Naive thymus-derived CD4-positive, alpha-beta T cell (primary cell): ENCODE measurements around the gene DNAJC4. TPM values are rescaled to one million over a fixed set of nuclear protein-coding genes. Genes with fewer than 3 reads are reported as not detected.
A peak's percentile ranks its signal among the peaks of the same experiment; 100 is the strongest.

Experiments
- ATAC-seq: fragments of 150-1000 bp; cut with Tn5 transposase; 2 replicates; pipeline ENCODE4 v1.10.0; 2021; ENCODE audit warnings: mild to moderate bottlenecking, moderate library complexity
- CTCF ChIA-PET: fragments of 350-600 bp; sonication (Branson Sonifier 250); formaldehyde crosslinking; loops from one replicate; lab custom pipeline; 2021; ENCODE audit warnings: antibody characterized with exemption; lab: Charles Lee
- POLR2A ChIA-PET: fragments of 350-600 bp; sonication (Branson Sonifier 250); formaldehyde crosslinking; loops from one replicate; lab custom pipeline; 2021; ENCODE audit warnings: antibody characterized with exemption, inconsistent platforms; lab: Charles Lee
- DNase-seq, 9 donors: peaks; one replicate each; pipeline versions ENCODE4 v3.0.0 to v3.0.0-alpha.2; 2020 to 2022; ENCODE audit warnings: mixed read lengths in 1 of 9
- H3K27ac ChIP-seq: one replicate; pipeline ENCODE4 v1.7.0; 2013; ENCODE audit warnings: mild to moderate bottlenecking, low read depth, low read length, moderate library complexity
- H3K27me3 ChIP-seq, 2 donors: one replicate each; pipeline ENCODE4 v1.7.0; 2013; ENCODE audit warnings: low read length in 2 of 2, mild to moderate bottlenecking in 2 of 2, moderate library complexity in 2 of 2; ENCODE audit not compliant: control insufficient read depth in 2 of 2, insufficient read depth in 2 of 2
- H3K36me3 ChIP-seq, 3 experiments: 1 replicate in 2 of 3; 2 replicates in 1 of 3; pipeline ENCODE4 v1.7.0; 2013; ENCODE audit warnings: low read length in 3 of 3, mild to moderate bottlenecking in 3 of 3, moderate library complexity in 1 of 3; ENCODE audit not compliant: insufficient read depth in 3 of 3, control insufficient read depth in 2 of 3
- H3K4me1 ChIP-seq, 2 donors: one replicate each; pipeline ENCODE4 v1.7.0; 2013; ENCODE audit warnings: low read length in 2 of 2, mild to moderate bottlenecking in 2 of 2, moderate library complexity in 1 of 2; ENCODE audit not compliant: control insufficient read depth in 2 of 2, insufficient read depth in 2 of 2
- H3K4me3 ChIP-seq: 2 replicates; pipeline ENCODE4 v1.7.0; 2013; ENCODE audit warnings: mild to moderate bottlenecking, low read length
- H3K9me3 ChIP-seq, 3 experiments: 1 replicate in 2 of 3; 2 replicates in 1 of 3; pipeline ENCODE4 v1.7.0; 2013; ENCODE audit warnings: low read length in 3 of 3; ENCODE audit not compliant: control insufficient read depth in 2 of 3
- H3K27ac Mint-ChIP-seq, 9 donors: one replicate each; pipeline ENCODE4 v1.8.0; 2020 to 2022; ENCODE audit warnings: mixed read lengths in 9 of 9, mild to moderate bottlenecking in 8 of 9, moderate library complexity in 5 of 9, inconsistent platforms in 2 of 9
- H3K27me3 Mint-ChIP-seq, 5 donors: one replicate each; pipeline ENCODE4 v1.8.0; 2021 to 2022; ENCODE audit warnings: mixed read lengths in 5 of 5, mild to moderate bottlenecking in 1 of 5
- H3K36me3 Mint-ChIP-seq, 5 donors: one replicate each; pipeline ENCODE4 v1.8.0; 2020 to 2022; ENCODE audit warnings: mixed read lengths in 5 of 5, mild to moderate bottlenecking in 3 of 5, inconsistent platforms in 1 of 5
- H3K4me1 Mint-ChIP-seq, 7 donors: one replicate each; pipeline ENCODE4 v1.8.0; 2020 to 2022; ENCODE audit warnings: mixed read lengths in 7 of 7, mild to moderate bottlenecking in 3 of 7, inconsistent platforms in 1 of 7
- H3K4me3 Mint-ChIP-seq, 10 donors: one replicate each; pipeline ENCODE4 v1.8.0; 2020 to 2022; ENCODE audit warnings: mild to moderate bottlenecking in 10 of 10, mixed read lengths in 10 of 10, moderate library complexity in 6 of 10, inconsistent platforms in 2 of 10
- H3K9me3 Mint-ChIP-seq, 11 donors: one replicate each; pipeline ENCODE4 v1.8.0; 2020 to 2022; ENCODE audit warnings: mixed read lengths in 11 of 11, mild to moderate bottlenecking in 4 of 11, inconsistent platforms in 1 of 11, moderate library complexity in 1 of 11
- intact Hi-C, 2 donors: fragments of 100-400 bp; cut with micrococcal nuclease; formaldehyde crosslinking; loops; one replicate each; pipeline ENCODE4 v1.15.1; 2023
- polyA plus RNA-seq, 2 donors: library from polyadenylated mRNA; unstranded; fragments of 300-500 nt; fragmentation: Illumina TruSeq; gene quantifications; one replicate each; pipeline ENCODE4 v1.2.3, GENCODE V29; 2021
- total RNA-seq, 6 experiments: library from RNA in 5 of 6; stranded (reverse) in 5 of 6; gene quantifications; 1 replicate in 5 of 6; 2 replicates in 1 of 6; pipeline ENCODE4 v1.2.3 and lab custom pipeline; 2021 to 2026

Gene DNAJC4
- total and polyA plus RNA-seq, 7 experiments from 2014 or later, result 24.3 to 61.7 (median 39.9) TPM

- Histone ChIP-seq H3K9me3 (no peaks in the 10 kb centered on the region), H3K4me1 (peaks cover 22 to 33% of the 10 kb centered on the region in 2 donors), H3K27me3 (no peaks in the 10 kb centered on the region), H3K27ac (no peak overlapping the region), H3K4me3 (no peak overlapping the region), H3K36me3 (peaks cover 0 to 23% (median 6%) of the 10 kb centered on the region in 3 experiments)
- intact Hi-C loops, result no loop called here
- Mint-ChIP-seq H3K9me3 (no peaks in the 10 kb centered on the region), H3K27ac (peak overlapping the region in 7 of 9 donors; percentile 41 to 99 (median 53)), H3K4me1 (peaks cover 19 to 45% (median 35%) of the 10 kb centered on the region in 7 donors), H3K36me3 (peaks cover 0 to 8% (median 0%) of the 10 kb centered on the region in 5 donors), H3K4me3 (peak overlapping the region in 2 of 10 donors; percentile 12 to 45), H3K27me3 (no peaks in the 10 kb centered on the region)
- ATAC-seq, result no peak
- POLR2A ChIA-PET, result interaction anchor here (0.6 to 6.3 kb wide), 3 partner anchors 14 to 31 kb away, joined by 3 to 58 read pairs (median 4); partner anchors contain the start of gene FERMT3
- CTCF ChIA-PET, result interaction anchor here (0.7 to 1.3 kb wide), 2 partner anchors 13 to 20 kb away, joined by 3 read pairs; no protein-coding TSS in a partner anchor
- DNase-seq, result no peak
These were observed 7.2 kb downstream of the DNAJC4 start for GRCh38 chr11:64237484-64237951.

- Mint-ChIP-seq H3K36me3 (peaks cover 0 to 8% (median 0%) of the 10 kb centered on the region in 5 donors), H3K4me3 (peak overlapping the region in 2 of 10 donors; percentile 12 to 25), H3K4me1 (peaks cover 14 to 48% (median 34%) of the 10 kb centered on the region in 7 donors), H3K27ac (peak overlapping the region; percentile 41 to 100 (median 69)), H3K27me3 (no peaks in the 10 kb centered on the region), H3K9me3 (no peaks in the 10 kb centered on the region)
- ATAC-seq, result no peak
- POLR2A ChIA-PET, result interaction anchor here (1.2 to 6.3 kb wide), 5 partner anchors 9 to 67 kb away, joined by 3 to 58 read pairs (median 5); partner anchors contain the start of genes ESRRA, FERMT3, NUDT22 and PPP1R14B
- Histone ChIP-seq H3K4me3 (no peak overlapping the region), H3K36me3 (peaks cover 0 to 23% (median 6%) of the 10 kb centered on the region in 3 experiments), H3K27me3 (no peaks in the 10 kb centered on the region), H3K9me3 (no peaks in the 10 kb centered on the region), H3K27ac (peak overlapping the region; percentile 42), H3K4me1 (peaks cover 22 to 36% of the 10 kb centered on the region in 2 donors)
- no peak for DNase-seq
- intact Hi-C loops, result no loop called here
- CTCF ChIA-PET, result no interaction called here
These were observed 7.7 kb downstream of the DNAJC4 start for GRCh38 chr11:64238076-64238475.

- no peaks in the 10 kb centered on the region for H3K27me3 Mint-ChIP-seq
- H3K4me1 ChIP-seq, result peaks cover 25 to 29% of the 10 kb centered on the region in 2 donors
- no peak for ATAC-seq
- H3K27me3 ChIP-seq, result no peaks in the 10 kb centered on the region
- H3K9me3 ChIP-seq, result no peaks in the 10 kb centered on the region
- POLR2A ChIA-PET, result interaction anchor here (0.9 to 6.3 kb wide), 7 partner anchors 8 to 1485 kb away, joined by 3 to 58 read pairs (median 4); partner anchors contain the start of genes DNAJC4, ESRRA, FERMT3 and NUDT22
- CTCF ChIA-PET, result no interaction called here
- intact Hi-C loops, result no loop called here
- H3K36me3 ChIP-seq, result peaks cover 0 to 30% (median 6%) of the 10 kb centered on the region in 3 experiments
- H3K9me3 Mint-ChIP-seq, result no peaks in the 10 kb centered on the region
- H3K27ac Mint-ChIP-seq, result peak overlapping the region; percentile 52 to 100 (median 80)
- DNase-seq, result no peak
- H3K4me3 ChIP-seq, result no peak overlapping the region
- H3K4me3 Mint-ChIP-seq, result peak overlapping the region in 2 of 10 donors; percentile 38 to 49
- H3K36me3 Mint-ChIP-seq, result peaks cover 0 to 8% (median 0%) of the 10 kb centered on the region in 5 donors
- H3K4me1 Mint-ChIP-seq, result peaks cover 14 to 51% (median 32%) of the 10 kb centered on the region in 7 donors
- peak overlapping the region; percentile 42 for H3K27ac ChIP-seq
These were observed 8.7 kb downstream of the DNAJC4 start for GRCh38 chr11:64238999-64239398.

- H3K4me1 ChIP-seq, result peaks cover 27 to 28% of the 10 kb centered on the region in 2 donors
- POLR2A ChIA-PET, result interaction anchor here (0.6 to 6.3 kb wide), 11 partner anchors 9 to 1486 kb away, joined by 3 to 58 read pairs (median 4); partner anchors contain the start of genes BAD, DNAJC4, ESRRA and FERMT3
- peaks cover 14 to 51% (median 32%) of the 10 kb centered on the region in 7 donors for H3K4me1 Mint-ChIP-seq
These were observed 9.5 kb downstream of the DNAJC4 start for GRCh38 chr11:64239662-64240434.

GRCh38 chr11:64240435-64241240 is 10.3 kb downstream of the DNAJC4 start, which contains the start of gene FKBP2:
Gene FKBP2, plus strand, starts transcription at chr11:64241095. Its CDS starts 1,293 bp downstream, at chr11:64242388.
- H3K4me1 ChIP-seq, result peaks cover 24 to 28% of the 10 kb centered on the region in 2 donors
- CTCF ChIA-PET, result interaction anchor here (1.0 to 1.8 kb wide), 6 partner anchors 8 to 64 kb away, joined by 3 to 11 read pairs (median 6); partner anchors contain the start of genes FERMT3, NUDT22, PLCB3 and TRPT1
- H3K4me3 Mint-ChIP-seq, result peak within 1 kb of the TSS; percentile 80 to 95 (median 89)

More at GRCh38 chr11:64239662-64240434, 9.5 kb downstream of the DNAJC4 start:
- H3K4me3 Mint-ChIP-seq, result peak overlapping the region; percentile 80 to 95 (median 89)
- CTCF ChIA-PET, result interaction anchor here (1.6 kb wide), 1 partner anchor 33 kb away, joined by 5 read pairs; the partner anchor contains the start of gene FERMT3
- no peaks in the 10 kb centered on the region for H3K27me3 Mint-ChIP-seq
- ATAC-seq, result no peak
- H3K9me3 ChIP-seq, result no peaks in the 10 kb centered on the region
- H3K4me3 ChIP-seq, result peak overlapping the region; percentile 73
- peak overlapping the region; percentile 97 to 100 (median 99) for H3K27ac Mint-ChIP-seq
- peaks cover 0 to 8% (median 0%) of the 10 kb centered on the region in 5 donors for H3K36me3 Mint-ChIP-seq
- peaks cover 0 to 30% (median 6%) of the 10 kb centered on the region in 3 experiments for H3K36me3 ChIP-seq
- no peaks in the 10 kb centered on the region for H3K9me3 Mint-ChIP-seq
- no peak for DNase-seq
- intact Hi-C loops, result loop anchor here (2.0 to 5.0 kb wide), 6 partner anchors 31 to 507 kb away; partner anchors contain the start of genes BAD (in 1 of the 2), FERMT3 (in 1 of the 2), GPR137 (in 1 of the 2) and MACROD1 (in 1 of the 2)
- peak overlapping the region; percentile 99 for H3K27ac ChIP-seq
- H3K27me3 ChIP-seq, result no peaks in the 10 kb centered on the region

More at GRCh38 chr11:64240435-64241240, 10.3 kb downstream of the DNAJC4 start, which contains the start of gene FKBP2:
- POLR2A ChIA-PET, result interaction anchor here (0.6 to 12.3 kb wide), 22 partner anchors 9 to 624 kb away, joined by 3 to 154 read pairs (median 4); partner anchors contain the start of genes DNAJC4, ESRRA, FERMT3 and NUDT22
- no peaks in the 10 kb centered on the region for H3K9me3 Mint-ChIP-seq
- intact Hi-C loops, result loop anchor here (1.0 to 5.0 kb wide), 17 partner anchors 10 to 507 kb away; partner anchors contain the start of genes DNAJC4 (in 2 of the 2), ESRRA (in 2 of the 2), FERMT3 (in 2 of the 2) and GPR137 (in 2 of the 2)
- ATAC-seq (peak; percentile 78), DNase-seq (peak; percentile 97 to 99 (median 98))
- peaks cover 9 to 46% (median 31%) of the 10 kb centered on the region in 7 donors for H3K4me1 Mint-ChIP-seq
- peaks cover 0 to 6% (median 0%) of the 10 kb centered on the region in 5 donors for H3K36me3 Mint-ChIP-seq
- Histone ChIP-seq H3K9me3 (no peaks in the 10 kb centered on the region), H3K36me3 (peaks cover 0 to 30% (median 6%) of the 10 kb centered on the region in 3 experiments), H3K27me3 (no peaks in the 10 kb centered on the region), H3K4me3 (peak within 1 kb of the TSS; percentile 73), H3K27ac (peak within 1 kb of the TSS; percentile 99)
- H3K27me3 Mint-ChIP-seq, result no peaks in the 10 kb centered on the region
- H3K27ac Mint-ChIP-seq, result peak within 1 kb of the TSS; percentile 97 to 100 (median 99)
